Right ventricle myocardium inferior (tissue), 1 donor: Measurements from ENCODE around the gene CTR9. TPM values are rescaled to one million over a fixed set of nuclear protein-coding genes. Genes with fewer than 3 reads are reported as not detected.

Experiments
- ATAC-seq: fragments of 200-7000 bp; cut with Tn5 transposase; one replicate; pipeline ENCODE4 v1.9.1; 2020; ENCODE audit warnings: mild to moderate bottlenecking, moderate library complexity
- DNase-seq: peaks from one replicate; pipeline ENCODE4 v3.0.0; 2021; ENCODE audit errors: missing footprints
- intact Hi-C: fragments of 100-400 bp; cut with DNase I; formaldehyde crosslinking; loops from one replicate; pipeline ENCODE4 v1.11.0; 2022
- long read RNA-seq: library from polyadenylated mRNA; unstranded; transcript quantifications from one replicate; pipeline ENCODE4 v2.0.0, GENCODE V29; 2021
- total RNA-seq: library from RNA; stranded (reverse); fragmentation: NEBNext Ultra II Directional; extraction: Animal tissue kit (Norgen Biotek cat#: 25700); gene quantifications from one replicate; pipeline ENCODE4 v1.2.1, GENCODE V29; 2021
- donor health status: DM: no; HTN: yes; CAD: no; lungs with severe emphysema.

Gene CTR9
- 20.6 TPM for total RNA-seq
- long read RNA-seq, full-length matches to known transcripts, result 15 of 20 reads
- long read RNA-seq, partial matches to known transcripts, result 3 of 20 reads
- long read RNA-seq, other reads (novel, unspliced or antisense), result 2 of 20 reads

DNA sequence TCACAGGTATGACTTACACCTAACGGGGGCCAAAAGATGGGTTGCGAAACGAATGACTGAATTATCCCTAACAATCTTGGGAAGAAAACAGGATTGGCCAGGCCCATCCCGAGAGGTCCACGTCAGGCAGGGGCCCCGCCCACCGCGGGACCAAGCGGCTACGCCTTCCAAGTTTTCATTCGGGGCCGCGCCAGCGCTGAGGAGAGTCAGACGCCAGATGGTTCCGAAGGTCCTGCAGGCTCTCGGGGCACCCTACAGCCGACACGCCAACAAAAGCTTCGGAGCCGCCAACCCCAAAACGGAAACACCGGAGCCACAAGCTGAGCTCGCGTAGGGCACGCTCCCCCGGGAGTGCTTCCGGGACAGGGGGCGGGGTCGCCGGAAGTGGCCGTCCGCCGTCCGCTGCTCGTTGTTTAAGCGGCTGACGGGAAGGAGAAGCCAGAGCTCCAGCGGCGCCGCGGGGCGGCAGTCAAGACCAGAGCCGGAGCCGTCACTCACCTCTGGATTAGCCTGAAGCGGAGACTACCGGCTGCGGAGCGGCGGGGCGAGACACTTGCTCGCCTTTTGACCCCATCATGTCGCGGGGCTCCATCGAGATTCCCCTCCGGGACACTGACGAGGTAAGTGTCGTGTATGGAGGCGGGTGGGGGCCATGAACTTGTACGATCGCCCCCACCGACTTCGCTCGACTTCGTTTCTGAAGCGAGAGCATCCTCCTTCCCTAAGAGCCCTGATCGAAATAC, at the start of gene CTR9:
CTR9 (plus strand) TSS at position 409 of the 743 bp plus-strand sequence; CDS start at position 576, 167 bp downstream.
- peak; percentile 98 for ATAC-seq
- DNase-seq, result peak; percentile 96
- intact Hi-C loops, result no loop called here

DNA sequence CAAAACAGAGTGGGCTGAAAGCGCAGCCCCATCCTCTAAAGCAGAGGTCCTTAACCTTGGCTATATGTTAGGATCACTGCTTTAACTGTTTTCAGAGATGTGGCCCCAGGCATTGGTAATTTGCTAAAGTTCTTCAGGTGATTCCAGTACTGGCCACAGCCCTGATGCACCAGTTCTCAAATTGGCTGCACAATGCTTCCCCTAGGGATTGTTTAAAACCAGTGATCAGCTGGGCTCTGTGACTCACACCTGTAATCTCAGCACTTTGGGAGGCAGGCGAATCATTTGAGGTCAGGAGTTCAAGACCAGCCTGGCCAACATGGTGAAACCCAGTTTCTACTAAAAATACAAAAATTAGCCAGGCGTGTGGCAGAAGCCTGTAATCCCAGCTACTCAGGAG, 49.1 kb upstream of the CTR9 start:
- intact Hi-C loops, result no loop called here
- no peak for ATAC-seq
- no peak for DNase-seq

GRCh38 chr11:10708131-10708530, 42.9 kb upstream of the CTR9 start:
- intact Hi-C loops, result no loop called here
- ATAC-seq (no peak), DNase-seq (no peak)

- no peak for ATAC-seq
- DNase-seq, result no peak
- intact Hi-C loops, result no loop called here
Observed at GRCh38 chr11:10709299-10710086, 41.6 kb upstream of the CTR9 start.

- DNase-seq (no peak), ATAC-seq (no peak)
- intact Hi-C loops, result no loop called here
Observed at GRCh38 chr11:10715571-10715970, 35.5 kb upstream of the CTR9 start.

- ATAC-seq (no peak), DNase-seq (no peak)
- intact Hi-C loops, result no loop called here
Observed at GRCh38 chr11:10716122-10716521, 34.9 kb upstream of the CTR9 start.

GRCh38 chr11:10716543-10717259, 34.3 kb upstream of the CTR9 start:
- no peak for ATAC-seq

GRCh38 chr11:10719616-10720015, 31.4 kb upstream of the CTR9 start:
- no peak for ATAC-seq
- DNase-seq, result no peak
- intact Hi-C loops, result no loop called here

More at GRCh38 chr11:10716543-10717259, 34.3 kb upstream of the CTR9 start:
- no peak for DNase-seq
- intact Hi-C loops, result no loop called here

DNA sequence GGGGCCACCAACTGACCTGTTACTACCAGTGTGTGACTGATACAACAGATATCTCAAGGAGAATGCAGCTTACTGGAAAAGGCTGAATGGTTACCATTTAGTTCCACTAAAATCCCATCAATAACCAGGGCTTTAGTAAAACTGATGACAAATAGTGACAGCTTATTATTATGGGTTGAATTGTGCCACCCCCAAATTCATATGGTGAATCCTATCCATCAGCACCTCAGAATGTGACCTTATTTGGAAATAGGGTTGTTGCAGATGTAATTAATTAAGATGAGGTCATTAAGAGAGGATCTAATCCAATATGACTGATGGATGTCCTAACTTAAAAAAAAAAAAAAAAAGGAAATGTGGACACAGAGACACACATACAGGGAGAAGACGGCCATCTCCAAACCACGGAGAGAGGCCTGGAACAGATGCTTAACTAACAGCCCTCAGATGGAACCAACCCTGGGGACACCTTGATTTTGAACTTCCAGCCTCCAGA, 30.1 kb upstream of the CTR9 start:
- no peak for DNase-seq
- no peak for ATAC-seq
- intact Hi-C loops, result no loop called here

DNA sequence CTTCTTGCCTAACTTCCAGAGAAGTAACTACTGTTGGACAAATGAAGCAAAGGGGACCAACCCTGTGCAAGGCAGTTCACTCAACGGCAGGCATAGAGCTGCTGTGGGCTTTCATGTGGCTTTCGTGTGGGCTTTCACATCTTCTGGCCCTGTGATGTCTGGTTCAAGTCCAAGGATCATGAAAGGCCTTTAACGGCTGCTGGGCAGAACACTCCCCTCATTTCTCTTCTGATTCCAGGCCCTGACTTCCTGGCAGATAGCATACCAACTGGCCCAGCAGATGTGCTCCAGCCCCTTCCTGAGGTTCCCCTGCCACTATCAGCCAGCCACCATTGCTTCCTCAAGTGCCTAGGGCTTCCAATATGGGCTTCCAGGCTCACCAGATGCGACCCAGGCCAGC, 28.7 kb upstream of the CTR9 start:
- ATAC-seq (no peak), DNase-seq (no peak)
- intact Hi-C loops, result no loop called here

- intact Hi-C loops, result no loop called here
- ATAC-seq (peak; percentile 32), DNase-seq (no peak)
Observed at GRCh38 chr11:10725114-10725906, 25.7 kb upstream of the CTR9 start.

DNA sequence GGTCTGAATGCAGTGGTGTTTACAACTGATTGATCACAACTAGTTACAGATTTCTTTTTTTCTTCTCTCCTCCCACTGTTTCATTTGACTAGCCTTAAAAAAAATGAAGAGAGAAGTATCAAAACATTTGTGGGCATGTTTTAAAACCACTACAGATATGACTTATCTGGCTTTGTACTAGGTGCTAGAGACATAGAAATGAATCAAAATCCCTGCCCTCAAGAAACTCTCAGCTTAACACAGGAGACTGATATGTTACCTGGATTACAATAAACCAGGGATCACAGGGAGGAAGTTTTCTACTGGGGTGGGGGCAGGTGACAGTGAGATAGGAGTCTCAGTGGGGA, 25.2 kb upstream of the CTR9 start:
- intact Hi-C loops, result no loop called here
- no peak for ATAC-seq
- DNase-seq, result no peak

GRCh38 chr11:10727146-10727851, 23.7 kb upstream of the CTR9 start:
- DNase-seq (no peak), ATAC-seq (no peak)
- intact Hi-C loops, result no loop called here

DNA sequence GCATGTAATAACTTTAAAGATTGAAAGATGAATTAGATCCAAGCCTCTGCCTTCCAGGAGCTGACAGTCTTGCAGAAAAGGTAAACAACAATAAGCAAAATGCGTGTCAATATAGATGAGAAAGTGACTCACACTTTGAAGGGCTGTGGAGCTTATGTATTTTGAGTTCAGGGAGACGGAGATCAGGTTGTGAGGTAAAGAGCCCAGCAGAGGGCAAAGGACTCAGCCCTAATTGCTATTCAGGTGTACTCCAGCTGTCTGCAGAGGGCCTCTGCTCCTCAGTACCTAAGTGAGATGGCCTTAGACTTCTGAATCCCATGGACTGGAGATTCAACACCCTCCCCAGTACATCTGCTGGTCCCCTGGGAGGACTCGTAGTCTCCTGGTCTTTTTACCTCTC, 22.9 kb upstream of the CTR9 start:
- DNase-seq, result no peak
- intact Hi-C loops, result no loop called here
- no peak for ATAC-seq

DNA sequence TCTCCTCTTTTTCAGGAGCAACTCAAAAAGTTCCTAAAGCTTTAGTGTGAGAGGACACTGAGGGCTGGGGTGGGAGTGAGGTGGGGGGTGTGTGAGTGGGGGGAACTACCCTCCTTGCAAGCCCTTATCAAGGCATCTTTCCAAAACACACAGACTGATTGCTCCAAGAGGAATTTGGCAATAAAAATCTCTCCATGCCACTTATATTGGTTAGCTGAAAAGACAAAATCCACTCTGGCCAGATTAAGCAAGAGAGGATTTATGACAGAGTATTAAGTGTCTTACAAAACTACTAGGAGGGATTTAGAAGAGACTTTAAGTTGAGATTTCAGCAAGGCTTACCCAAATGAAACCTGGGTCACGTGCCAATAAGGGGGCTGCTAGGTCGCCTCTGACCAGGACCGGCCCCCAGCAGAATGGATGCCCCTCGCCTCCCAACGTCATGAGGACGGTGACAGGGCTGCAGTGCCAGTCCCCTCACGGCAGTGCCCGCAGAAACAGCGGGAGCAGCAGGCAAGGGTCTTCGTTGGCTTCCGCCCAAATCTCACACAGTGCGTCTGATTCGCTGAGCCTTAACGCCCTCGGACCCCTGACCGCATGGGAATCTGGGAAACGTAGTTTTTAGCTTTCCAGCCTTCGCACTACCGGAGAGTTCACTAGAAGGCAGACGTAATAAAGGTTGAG, 22.1 kb upstream of the CTR9 start:
- ATAC-seq, result no peak
- DNase-seq, result no peak
- intact Hi-C loops, result no loop called here

DNA sequence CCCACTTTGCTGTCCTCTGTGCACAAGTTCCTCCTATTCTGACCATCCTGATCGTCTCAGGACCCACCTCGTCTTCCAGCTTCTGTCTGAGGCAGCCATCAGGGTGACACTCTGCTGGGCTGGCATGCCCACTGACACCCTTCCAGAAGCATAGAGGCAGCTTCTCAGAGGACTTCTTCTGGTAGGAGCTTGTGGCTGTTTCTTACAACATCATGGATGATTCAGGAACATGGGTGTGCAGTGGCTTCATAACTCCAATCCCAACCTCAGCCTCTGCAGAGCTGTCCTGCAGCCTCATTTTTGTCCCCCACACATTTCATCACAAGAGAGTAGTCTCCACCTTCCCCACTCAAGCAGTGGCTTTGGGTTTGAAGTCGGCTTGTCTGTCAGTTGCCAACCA, 20.9 kb upstream of the CTR9 start:
- ATAC-seq (no peak), DNase-seq (no peak)
- intact Hi-C loops, result loop anchor here (5.0 kb wide), 1 partner anchor 73 kb away; no protein-coding TSS in a partner anchor

- no peak for DNase-seq
- ATAC-seq, result no peak
- intact Hi-C loops, result loop anchor here (5.0 kb wide), 1 partner anchor 74 kb away; no protein-coding TSS in a partner anchor
Observed at GRCh38 chr11:10731064-10731680, 19.9 kb upstream of the CTR9 start.
